ENCODE data around the gene NAT8L.

NAT8L gene

GRCh38 chr4:2065106-2065930, 6.2 kb downstream of the NAT8L start:
- DNase-seq: peak; percentile 6

GRCh38 chr4:2066011-2066551, 7.0 kb downstream of the NAT8L start:
- DNase-seq: peak; percentile 8

- peak; percentile 11 for DNase-seq
These were observed 7.7 kb downstream of the NAT8L start for GRCh38 chr4:2066571-2067445.

GRCh38 chr4:2067446-2068197, 8.5 kb downstream of the NAT8L start:
- DNase-seq: peak; percentile 1

- peak; percentile 9 for DNase-seq
These were observed 9.0 kb downstream of the NAT8L start for GRCh38 chr4:2068198-2068470.

GRCh38 chr4:2068566-2068965, 9.4 kb downstream of the NAT8L start:
- DNase-seq: peak; percentile 7

GRCh38 chr4:2069161-2069971, 10.2 kb downstream of the NAT8L start:
- peak; percentile 14 for DNase-seq

GRCh38 chr4:2069986-2070385, 10.9 kb downstream of the NAT8L start:
- peak; percentile 6 for DNase-seq

GRCh38 chr4:2070421-2071251, 11.5 kb downstream of the NAT8L start:
- DNase-seq: peak; percentile 6

- no peak for DNase-seq
These were observed 12.3 kb downstream of the NAT8L start for GRCh38 chr4:2071252-2071911.

- peak; percentile 11 for DNase-seq
These were observed 13.1 kb downstream of the NAT8L start for GRCh38 chr4:2071912-2072867.

GRCh38 chr4:2072971-2073807, 14.1 kb downstream of the NAT8L start:
- DNase-seq: no peak

GRCh38 chr4:2073808-2074481, 14.8 kb downstream of the NAT8L start:
- DNase-seq: no peak

GRCh38 chr4:2074588-2074987, 15.5 kb downstream of the NAT8L start:
- no peak for DNase-seq

GRCh38 chr4:2075171-2075986, 16.3 kb downstream of the NAT8L start:
- DNase-seq: no peak

- DNase-seq: no peak
These were observed 17.1 kb downstream of the NAT8L start for GRCh38 chr4:2075987-2076907.
